ENCODE data around the gene HBEGF.

Gene HBEGF

GRCh38 chr5:140302786-140303639, 43.4 kb downstream of the HBEGF start, which contains the start of gene PFDN1:
PFDN1 (minus strand) TSS chr5:140303101; CDS start chr5:140303073, 28 bp downstream.
- H3K9ac ChIP-seq (ENCODE audit: low read length): peak within 1 kb of the TSS; percentile 93
- H3K4me2 ChIP-seq (ENCODE audit: low read length): peak within 1 kb of the TSS; percentile 92
- no peaks in the 10 kb centered on the region for H3K9me3 ChIP-seq (ENCODE audit: insufficient read depth, low read length)
- H3K27ac ChIP-seq (ENCODE audit: low read length): no peak within 1 kb of the TSS
- no peak for TF ChIP-seq CTCF (IDR thresholded peaks at IDR 0.05; ENCODE audit: low read depth, low read length)
- no peak for TF ChIP-seq EZH2phosphoT487 (IDR thresholded peaks at IDR 0.05; ENCODE audit: low read depth)
- peaks cover 10% of the 10 kb centered on the region for H3K4me1 ChIP-seq (ENCODE audit: low read length)
- no peaks in the 10 kb centered on the region for H3K36me3 ChIP-seq (replicated peaks; ENCODE audit: low read depth, low read length)
- peak within 1 kb of the TSS; percentile 99 for H3K4me3 ChIP-seq (ENCODE audit: low read length)
- no peaks in the 10 kb centered on the region for H3K27me3 ChIP-seq (ENCODE audit: low read depth, low read length)
- no peaks in the 10 kb centered on the region for H4K20me1 ChIP-seq (ENCODE audit: insufficient read depth, low read length)
- H2AFZ ChIP-seq (ENCODE audit: low read depth, low read length): peak within 1 kb of the TSS; percentile 96
- H3K79me2 ChIP-seq (ENCODE audit: low read length): peaks cover 23% of the 10 kb centered on the region

GRCh38 chr5:140301136-140301535, 45.3 kb downstream of the HBEGF start:
- Histone ChIP-seq H3K4me1 (ENCODE audit: low read length) (peaks cover 10% of the 10 kb centered on the region), H3K9ac (ENCODE audit: low read length) (no peak overlapping the region), H3K79me2 (ENCODE audit: low read length) (peaks cover 34% of the 10 kb centered on the region), H3K9me3 (ENCODE audit: insufficient read depth, low read length) (no peaks in the 10 kb centered on the region), H4K20me1 (ENCODE audit: insufficient read depth, low read length) (peaks cover 5% of the 10 kb centered on the region; the same call in 1 of the 2 replicates), H3K36me3 (replicated peaks; ENCODE audit: low read depth, low read length) (no peaks in the 10 kb centered on the region), H2AFZ (ENCODE audit: low read depth, low read length) (no peak overlapping the region), H3K4me2 (ENCODE audit: low read length) (no peak overlapping the region), H3K27ac (ENCODE audit: low read length) (no peak overlapping the region), H3K4me3 (ENCODE audit: low read length) (no peak overlapping the region), H3K27me3 (ENCODE audit: low read depth, low read length) (no peaks in the 10 kb centered on the region)
- TF ChIP-seq CTCF (IDR thresholded peaks at IDR 0.05; ENCODE audit: low read depth, low read length): no peak
- no peak for TF ChIP-seq EZH2phosphoT487 (IDR thresholded peaks at IDR 0.05; ENCODE audit: low read depth)

GRCh38 chr5:140299056-140299455, 47.3 kb downstream of the HBEGF start:
- peaks cover 49% of the 10 kb centered on the region for H3K79me2 ChIP-seq (ENCODE audit: low read length)
- H3K4me1 ChIP-seq (ENCODE audit: low read length): peaks cover 10% of the 10 kb centered on the region
- H3K4me2 ChIP-seq (ENCODE audit: low read length): no peak overlapping the region
- H3K27me3 ChIP-seq (ENCODE audit: low read depth, low read length): no peaks in the 10 kb centered on the region
- H3K9me3 ChIP-seq (ENCODE audit: insufficient read depth, low read length): no peaks in the 10 kb centered on the region
- H3K4me3 ChIP-seq (ENCODE audit: low read length): no peak overlapping the region
- H2AFZ ChIP-seq (ENCODE audit: low read depth, low read length): no peak overlapping the region
- H3K9ac ChIP-seq (ENCODE audit: low read length): no peak overlapping the region
- H4K20me1 ChIP-seq (ENCODE audit: insufficient read depth, low read length): peaks cover 5% of the 10 kb centered on the region; the same call in 1 of the 2 replicates
- no peak overlapping the region for H3K27ac ChIP-seq (ENCODE audit: low read length)
- TF ChIP-seq EZH2phosphoT487 (IDR thresholded peaks at IDR 0.05; ENCODE audit: low read depth) (no peak), CTCF (IDR thresholded peaks at IDR 0.05; ENCODE audit: low read depth, low read length) (no peak)
- no peaks in the 10 kb centered on the region for H3K36me3 ChIP-seq (replicated peaks; ENCODE audit: low read depth, low read length)

GRCh38 chr5:140298183-140298601, 48.2 kb downstream of the HBEGF start:
- Histone ChIP-seq H3K79me2 (ENCODE audit: low read length) (peaks cover 54% of the 10 kb centered on the region), H2AFZ (ENCODE audit: low read depth, low read length) (no peak overlapping the region), H3K27ac (ENCODE audit: low read length) (no peak overlapping the region), H3K9ac (ENCODE audit: low read length) (no peak overlapping the region), H3K4me1 (ENCODE audit: low read length) (peaks cover 8% of the 10 kb centered on the region), H3K9me3 (ENCODE audit: insufficient read depth, low read length) (no peaks in the 10 kb centered on the region), H3K27me3 (ENCODE audit: low read depth, low read length) (no peaks in the 10 kb centered on the region), H3K4me3 (ENCODE audit: low read length) (no peak overlapping the region), H3K36me3 (replicated peaks; ENCODE audit: low read depth, low read length) (no peaks in the 10 kb centered on the region), H4K20me1 (ENCODE audit: insufficient read depth, low read length) (peaks cover 5% of the 10 kb centered on the region; the same call in 1 of the 2 replicates), H3K4me2 (ENCODE audit: low read length) (no peak overlapping the region)
- no peak for TF ChIP-seq CTCF (IDR thresholded peaks at IDR 0.05; ENCODE audit: low read depth, low read length)
- TF ChIP-seq EZH2phosphoT487 (IDR thresholded peaks at IDR 0.05; ENCODE audit: low read depth): no peak

Measured in OCI-LY3 (cell line).